Sigmoid colon (tissue), 7 donors: ENCODE data around the gene CALML3. TPM values are rescaled to one million over a fixed set of nuclear protein-coding genes. Genes with fewer than 3 reads are reported as not detected.
A peak's percentile ranks its signal among the peaks of the same experiment; 100 is the strongest.

Source experiments
- DNase-seq: peaks from one replicate; pipeline ENCODE4 v3.0.0-alpha.2; 2019
- H3K27ac ChIP-seq, 4 donors: fragments of 200-600 bp; sonication (generic); one replicate each; pipeline ENCODE4 v1.5.1; 2016 to 2019; ENCODE audit warnings: mild to moderate bottlenecking in 1 of 4
- H3K27me3 ChIP-seq, 3 donors: fragments of 200-600 bp; sonication (generic); one replicate each; pipeline ENCODE4 v1.5.1; 2019; ENCODE audit warnings: mild to moderate bottlenecking in 1 of 3
- H3K36me3 ChIP-seq, 4 donors: fragments of 200-600 bp; sonication (generic); one replicate each; pipeline ENCODE4 v1.5.1; 2016 to 2019
- H3K4me1 ChIP-seq, 4 donors: fragments of 200-600 bp; sonication (generic); one replicate each; pipeline ENCODE4 v1.5.1; 2017 to 2019
- H3K4me3 ChIP-seq, 4 donors: fragments of 200-600 bp; sonication (generic); one replicate each; pipeline ENCODE4 v1.5.1; 2017 to 2019; ENCODE audit warnings: mild to moderate bottlenecking in 2 of 4, moderate library complexity in 1 of 4
- H3K9me3 ChIP-seq, 4 donors: fragments of 200-600 bp in 3 of 4; sonication (generic) in 3 of 4; one replicate each; pipeline versions ENCODE4 v1.5.1 to v1.6.1; 2013 to 2019
- EP300 ChIP-seq, 4 donors: sonication (generic); formaldehyde crosslinking; IDR thresholded peaks; one replicate each; pipeline ENCODE4 v1.6.1; 2017; ENCODE audit warnings: antibody characterized with exemption in 4 of 4
- POLR2A ChIP-seq, 2 donors: fragments of 450-650 bp; IDR thresholded peaks; one replicate each; pipeline ENCODE4 v1.6.1; 2016; ENCODE audit warnings: antibody characterized with exemption in 2 of 2, mild to moderate bottlenecking in 2 of 2, moderate library complexity in 2 of 2
- POLR2AphosphoS5 ChIP-seq, 4 donors: sonication (generic); formaldehyde crosslinking; IDR thresholded peaks; one replicate each; pipeline ENCODE4 v1.6.1; 2017; ENCODE audit warnings: antibody characterized with exemption in 4 of 4
- WGBS, 2 donors: extraction: QIAGEN DNeasy Blood & Tissue Kit; methylation state at CpG; one replicate each; pipeline ENCODE4 v1.1.7; 2013; 5-methylcytosine and 5-hydroxymethylcytosine counted together
- intact Hi-C: fragments of 100-400 bp; cut with DNase I; formaldehyde crosslinking; loops from one replicate; pipeline ENCODE4 v1.15.1; 2023
- polyA plus RNA-seq, 3 donors: library from polyadenylated mRNA; stranded (reverse); fragments of 200-250 nt; gene quantifications; one replicate each; pipeline ENCODE4 v1.2.3, GENCODE V29; 2013
- total RNA-seq, 4 donors: library from RNA; depleted of rRNA; stranded (reverse); fragments of >200 nt; gene quantifications; one replicate each; pipeline ENCODE4 v1.1.0, GENCODE V29; 2016
- TF ChIP-seq, protein P1 (sequence below), 4 experiments: fragments of 450-650 bp in 3 of 4; fragments of 200-600 bp in 1 of 4; IDR thresholded peaks; one replicate each; pipeline ENCODE4 v1.5.1; 2016 to 2019; ENCODE audit warnings: antibody characterized with exemption in 4 of 4, mild to moderate bottlenecking in 3 of 4, moderate library complexity in 2 of 4
- donor health status: healthy with polysubstance abuse.
- donor health status: Bipolar disorder and iron deficiency.
- donor health status: healthy.

The CALML3 gene
- total and polyA plus RNA-seq, 7 donors, result 0.15 TPM; not detected in 6

DNA sequence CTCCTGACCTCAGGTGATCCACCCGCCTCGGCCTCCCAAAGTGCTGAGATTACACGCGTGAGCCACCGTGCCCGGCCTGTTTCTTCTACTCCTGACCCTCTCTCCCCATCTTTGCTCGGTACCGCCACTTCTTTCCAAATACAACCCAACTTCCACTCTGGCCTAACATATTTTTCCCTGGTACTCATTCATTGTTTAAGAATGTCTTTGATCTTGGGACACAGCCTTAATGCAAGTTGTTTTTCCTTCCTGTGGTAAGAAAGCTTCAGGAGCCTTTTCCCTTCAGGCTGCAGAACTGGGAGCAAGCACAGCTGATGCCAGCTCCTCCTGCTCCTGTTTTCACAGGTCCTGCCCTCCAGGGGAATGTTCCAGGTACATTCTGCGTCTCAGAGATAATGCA is 13.7 kb downstream of the CALML3 start:
- WGBS, 2 donors, result 91 to 92% methylated on average over 9 of the region's 9 CpGs
- DNase-seq, result peak; percentile 37
- H3K9me3 ChIP-seq, result no peaks in the 10 kb centered on the region
- no peaks in the 10 kb centered on the region for H3K36me3 ChIP-seq
- H3K27ac ChIP-seq, result peak overlapping the region in 2 of 4 donors; percentile 11 to 47
- H3K4me3 ChIP-seq, result no peak overlapping the region
- no peak for TF ChIP-seq POLR2AphosphoS5 (IDR thresholded peaks at IDR 0.05)
- no peak for TF ChIP-seq POLR2A (IDR thresholded peaks at IDR 0.05)
- TF ChIP-seq, protein P1, sequence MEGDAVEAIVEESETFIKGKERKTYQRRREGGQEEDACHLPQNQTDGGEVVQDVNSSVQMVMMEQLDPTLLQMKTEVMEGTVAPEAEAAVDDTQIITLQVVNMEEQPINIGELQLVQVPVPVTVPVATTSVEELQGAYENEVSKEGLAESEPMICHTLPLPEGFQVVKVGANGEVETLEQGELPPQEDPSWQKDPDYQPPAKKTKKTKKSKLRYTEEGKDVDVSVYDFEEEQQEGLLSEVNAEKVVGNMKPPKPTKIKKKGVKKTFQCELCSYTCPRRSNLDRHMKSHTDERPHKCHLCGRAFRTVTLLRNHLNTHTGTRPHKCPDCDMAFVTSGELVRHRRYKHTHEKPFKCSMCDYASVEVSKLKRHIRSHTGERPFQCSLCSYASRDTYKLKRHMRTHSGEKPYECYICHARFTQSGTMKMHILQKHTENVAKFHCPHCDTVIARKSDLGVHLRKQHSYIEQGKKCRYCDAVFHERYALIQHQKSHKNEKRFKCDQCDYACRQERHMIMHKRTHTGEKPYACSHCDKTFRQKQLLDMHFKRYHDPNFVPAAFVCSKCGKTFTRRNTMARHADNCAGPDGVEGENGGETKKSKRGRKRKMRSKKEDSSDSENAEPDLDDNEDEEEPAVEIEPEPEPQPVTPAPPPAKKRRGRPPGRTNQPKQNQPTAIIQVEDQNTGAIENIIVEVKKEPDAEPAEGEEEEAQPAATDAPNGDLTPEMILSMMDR (IDR thresholded peaks at IDR 0.05), result no peak
- no peak for TF ChIP-seq EP300 (IDR thresholded peaks at IDR 0.05)
- H3K4me1 ChIP-seq, result peaks cover 0 to 23% (median 8%) of the 10 kb centered on the region in 4 donors
- H3K27me3 ChIP-seq, result no peaks in the 10 kb centered on the region
- intact Hi-C loops, result no loop called here

DNA sequence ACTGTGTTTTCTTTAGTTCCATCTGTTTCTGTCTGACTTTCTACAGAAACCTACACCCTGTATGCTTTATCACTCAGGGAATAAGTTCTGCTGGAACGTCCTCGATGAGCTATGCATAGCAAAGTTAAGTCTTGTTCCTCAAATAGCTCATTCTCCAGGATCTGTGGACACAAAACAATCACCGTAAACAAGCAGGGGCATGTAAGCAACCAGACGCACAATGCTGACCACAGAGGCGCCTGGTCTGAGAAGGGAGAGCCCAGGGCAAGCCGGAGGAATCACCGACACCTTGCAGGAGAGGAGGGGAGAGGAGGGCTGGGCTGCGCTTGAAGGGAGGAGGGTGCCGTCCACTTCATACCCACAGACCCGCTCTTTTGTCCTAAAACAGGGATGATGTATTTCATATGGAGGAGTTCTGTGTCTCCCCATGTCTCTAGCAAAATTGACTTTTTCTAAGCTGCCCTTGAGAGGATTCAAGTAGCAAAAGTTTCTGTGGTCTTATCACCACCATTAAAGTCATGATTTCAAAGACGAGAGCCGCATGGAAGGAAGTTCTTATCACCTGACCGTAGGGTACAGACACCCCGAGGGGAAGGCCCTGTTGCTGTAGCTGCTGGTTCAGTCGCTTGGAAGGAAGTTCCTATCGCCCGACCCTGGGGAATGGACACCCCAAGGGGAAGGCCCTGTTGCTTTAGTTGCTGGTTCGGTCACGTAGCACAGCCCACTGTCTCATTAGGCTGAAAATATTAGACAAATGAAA is 14.3 kb downstream of the CALML3 start:
- intact Hi-C loops, result no loop called here
- H3K36me3 ChIP-seq, result no peaks in the 10 kb centered on the region
- H3K27me3 ChIP-seq, result no peaks in the 10 kb centered on the region
- peaks cover 0 to 20% (median 7%) of the 10 kb centered on the region in 4 donors for H3K4me1 ChIP-seq
- no peak overlapping the region for H3K4me3 ChIP-seq
- TF ChIP-seq EP300 (IDR thresholded peaks at IDR 0.05) (no peak), POLR2A (IDR thresholded peaks at IDR 0.05) (no peak), POLR2AphosphoS5 (IDR thresholded peaks at IDR 0.05) (no peak)
- TF ChIP-seq, protein P1 (IDR thresholded peaks at IDR 0.05), result no peak
- H3K9me3 ChIP-seq, result no peaks in the 10 kb centered on the region
- DNase-seq, result peak; percentile 39
- 79 to 91% methylated on average over 19 of the region's 19 CpGs for WGBS, 2 donors
- peak overlapping the region in 2 of 4 donors; percentile 11 to 47 for H3K27ac ChIP-seq

DNA sequence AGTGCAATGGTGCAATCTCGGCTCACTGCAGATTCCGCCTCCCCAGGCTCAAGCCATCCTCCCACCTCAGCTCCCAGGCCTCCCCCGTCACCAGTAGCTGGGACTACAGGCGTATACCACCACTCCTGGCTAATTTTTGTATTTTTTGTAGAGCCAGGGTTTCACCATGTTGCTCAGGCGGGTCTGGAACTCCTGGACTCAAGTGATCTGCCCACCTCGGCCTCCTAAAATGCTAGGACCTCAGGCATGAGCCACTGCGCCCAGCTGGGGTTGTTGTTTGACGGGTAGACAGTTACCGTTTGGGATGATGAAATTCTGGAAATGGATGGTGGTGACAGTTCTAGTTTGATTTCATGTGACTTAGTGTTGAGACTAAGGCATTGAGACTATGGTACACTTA is 15.3 kb downstream of the CALML3 start:
- intact Hi-C loops, result no loop called here
- Histone ChIP-seq H3K36me3 (no peaks in the 10 kb centered on the region), H3K4me1 (peaks cover 0 to 15% (median 7%) of the 10 kb centered on the region in 4 donors), H3K9me3 (no peaks in the 10 kb centered on the region), H3K4me3 (no peak overlapping the region), H3K27ac (no peak overlapping the region), H3K27me3 (no peaks in the 10 kb centered on the region)
- peak; percentile 33 for DNase-seq
- WGBS, 2 donors, result 96 to 97% methylated on average over 9 of the region's 9 CpGs
- TF ChIP-seq POLR2AphosphoS5 (IDR thresholded peaks at IDR 0.05), result no peak
- no peak for TF ChIP-seq EP300 (IDR thresholded peaks at IDR 0.05)
- TF ChIP-seq, protein P1 (IDR thresholded peaks at IDR 0.05), result no peak
- TF ChIP-seq POLR2A (IDR thresholded peaks at IDR 0.05), result no peak

DNA sequence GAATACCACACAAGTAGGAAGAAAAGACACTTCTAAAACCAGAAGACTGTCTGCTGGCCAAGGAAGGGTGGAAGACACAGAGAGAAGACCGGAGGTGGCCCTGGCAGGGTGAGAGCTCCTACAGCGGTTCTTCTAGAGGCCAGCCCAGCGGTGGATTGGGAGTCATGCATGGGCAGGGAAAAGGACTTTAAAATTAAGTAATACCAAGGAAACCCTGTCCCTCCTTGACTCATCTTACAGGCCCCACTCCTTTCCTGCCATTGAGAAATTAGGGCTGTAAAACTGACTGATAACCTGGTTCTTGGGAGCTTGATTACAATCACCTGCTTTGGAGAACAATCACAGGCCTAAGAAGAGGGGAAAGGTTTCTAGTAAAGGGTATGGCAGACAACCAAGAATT is 16.1 kb downstream of the CALML3 start:
- DNase-seq, result peak; percentile 22
- TF ChIP-seq POLR2A (IDR thresholded peaks at IDR 0.05) (no peak), POLR2AphosphoS5 (IDR thresholded peaks at IDR 0.05) (no peak), EP300 (IDR thresholded peaks at IDR 0.05) (no peak)
- TF ChIP-seq, protein P1 (IDR thresholded peaks at IDR 0.05), result no peak
- 58 to 79% methylated on average over 3 of the region's 3 CpGs for WGBS, 2 donors
- H3K27ac ChIP-seq, result no peak overlapping the region
- H3K4me1 ChIP-seq, result peaks cover 0 to 20% (median 13%) of the 10 kb centered on the region in 4 donors
- intact Hi-C loops, result no loop called here
- no peaks in the 10 kb centered on the region for H3K36me3 ChIP-seq
- no peaks in the 10 kb centered on the region for H3K27me3 ChIP-seq
- no peaks in the 10 kb centered on the region for H3K9me3 ChIP-seq
- no peak overlapping the region for H3K4me3 ChIP-seq
